HepG2 (cell line): ENCODE measurements around the gene HES7.

Source experiments
- BRCA1 ChIP-seq: sonication (generic); formaldehyde crosslinking; IDR thresholded peaks from 2 replicates; pipeline ENCODE4 v1.4.0; 2020; ENCODE audit warnings: missing genetic modification reagents
- GTF2F1 ChIP-seq: fragments of 150-350 bp; IDR thresholded peaks from 2 replicates; pipeline ENCODE4 v1.6.1; 2014; ENCODE audit warnings: low read length
- POLR2AphosphoS5 ChIP-seq: IDR thresholded peaks from 2 replicates; pipeline ENCODE4 v1.6.1; 2012; ENCODE audit warnings: low read depth, low read length
- ZNF510 ChIP-seq: sonication (generic); formaldehyde crosslinking; IDR thresholded peaks from 2 replicates; pipeline ENCODE4 v1.4.0; 2020; ENCODE audit warnings: low read depth, mild to moderate bottlenecking, missing genetic modification reagents
- TF ChIP-seq, protein P1 (sequence below): sonication (generic); formaldehyde crosslinking; IDR thresholded peaks from 2 replicates; pipeline ENCODE4 v1.9.0; 2022; ENCODE audit warnings: missing genetic modification reagents, mild to moderate bottlenecking, borderline replicate concordance
- TF ChIP-seq, protein P2 (sequence below), 2 experiments: sonication (generic) in 1 of 2; formaldehyde crosslinking in 1 of 2; IDR thresholded peaks; 2 replicates each; pipeline versions ENCODE4 v1.4.0 to v1.6.1; 2018 to 2020; ENCODE audit warnings: missing genetic modification reagents in 2 of 2, borderline replicate concordance in 1 of 2, low read depth in 1 of 2, mild to moderate bottlenecking in 1 of 2, missing biosample characterization in 1 of 2

DNA sequence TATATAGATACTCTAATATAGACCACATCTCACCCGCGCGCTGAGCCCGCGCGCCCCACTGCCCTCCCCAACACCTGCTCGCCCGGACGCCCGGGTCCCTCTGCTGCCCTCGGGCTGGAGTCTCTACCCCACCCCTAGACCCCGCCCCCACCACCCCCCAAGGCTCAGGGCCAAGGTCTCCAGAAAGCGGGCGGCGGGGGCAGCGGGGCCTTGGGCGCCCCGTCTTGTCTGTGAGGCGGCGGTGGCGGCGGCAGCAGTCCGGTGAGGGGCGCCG lies 2.6 kb downstream of the HES7 start:
- TF ChIP-seq POLR2AphosphoS5 = no peak
- TF ChIP-seq, protein P1, sequence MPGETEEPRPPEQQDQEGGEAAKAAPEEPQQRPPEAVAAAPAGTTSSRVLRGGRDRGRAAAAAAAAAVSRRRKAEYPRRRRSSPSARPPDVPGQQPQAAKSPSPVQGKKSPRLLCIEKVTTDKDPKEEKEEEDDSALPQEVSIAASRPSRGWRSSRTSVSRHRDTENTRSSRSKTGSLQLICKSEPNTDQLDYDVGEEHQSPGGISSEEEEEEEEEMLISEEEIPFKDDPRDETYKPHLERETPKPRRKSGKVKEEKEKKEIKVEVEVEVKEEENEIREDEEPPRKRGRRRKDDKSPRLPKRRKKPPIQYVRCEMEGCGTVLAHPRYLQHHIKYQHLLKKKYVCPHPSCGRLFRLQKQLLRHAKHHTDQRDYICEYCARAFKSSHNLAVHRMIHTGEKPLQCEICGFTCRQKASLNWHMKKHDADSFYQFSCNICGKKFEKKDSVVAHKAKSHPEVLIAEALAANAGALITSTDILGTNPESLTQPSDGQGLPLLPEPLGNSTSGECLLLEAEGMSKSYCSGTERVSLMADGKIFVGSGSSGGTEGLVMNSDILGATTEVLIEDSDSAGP (CRISPR knock-in tag) = no peak
- no peak for TF ChIP-seq ZNF510
- no peak for TF ChIP-seq GTF2F1
- TF ChIP-seq, protein P2, sequence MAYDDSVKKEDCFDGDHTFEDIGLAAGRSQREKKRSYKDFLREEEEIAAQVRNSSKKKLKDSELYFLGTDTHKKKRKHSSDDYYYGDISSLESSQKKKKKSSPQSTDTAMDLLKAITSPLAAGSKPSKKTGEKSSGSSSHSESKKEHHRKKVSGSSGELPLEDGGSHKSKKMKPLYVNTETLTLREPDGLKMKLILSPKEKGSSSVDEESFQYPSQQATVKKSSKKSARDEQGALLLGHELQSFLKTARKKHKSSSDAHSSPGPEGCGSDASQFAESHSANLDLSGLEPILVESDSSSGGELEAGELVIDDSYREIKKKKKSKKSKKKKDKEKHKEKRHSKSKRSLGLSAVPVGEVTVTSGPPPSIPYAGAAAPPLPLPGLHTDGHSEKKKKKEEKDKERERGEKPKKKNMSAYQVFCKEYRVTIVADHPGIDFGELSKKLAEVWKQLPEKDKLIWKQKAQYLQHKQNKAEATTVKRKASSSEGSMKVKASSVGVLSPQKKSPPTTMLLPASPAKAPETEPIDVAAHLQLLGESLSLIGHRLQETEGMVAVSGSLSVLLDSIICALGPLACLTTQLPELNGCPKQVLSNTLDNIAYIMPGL (CRISPR knock-in tag; IDR thresholded peaks at IDR 0.05; ENCODE audit: borderline replicate concordance in 1 of 2, low read depth in 1 of 2) = no peak
- TF ChIP-seq BRCA1 (CRISPR knock-in tag) = no peak
